Progenitor cell of endocrine pancreas (in vitro differentiated cells): Measurements from ENCODE around the gene DAB1. TPM values are rescaled to one million over a fixed set of nuclear protein-coding genes. Genes with fewer than 3 reads are reported as not detected.

Source experiments
- DNase-seq: peaks from one replicate; pipeline ENCODE4 v3.0.0; 2021; ENCODE audit warnings: low spot score; ENCODE audit not compliant: unreplicated experiment
- H3K27ac Mint-ChIP-seq: 2 replicates; pipeline ENCODE4 v1.8.0; 2021; ENCODE audit warnings: mild to moderate bottlenecking, moderate library complexity, mixed read lengths
- H3K27me3 Mint-ChIP-seq: 2 replicates; pipeline ENCODE4 v1.8.0; 2021; ENCODE audit warnings: mixed read lengths
- H3K36me3 Mint-ChIP-seq: 2 replicates; pipeline ENCODE4 v1.8.0; 2022; ENCODE audit warnings: mixed read lengths; ENCODE audit not compliant: insufficient read depth
- H3K4me1 Mint-ChIP-seq: 2 replicates; pipeline ENCODE4 v1.8.0; 2021; ENCODE audit warnings: low read depth, mixed read lengths
- H3K4me3 Mint-ChIP-seq: 2 replicates; pipeline ENCODE4 v1.8.0; 2021; ENCODE audit warnings: low read depth, mild to moderate bottlenecking, moderate library complexity, mixed read lengths
- H3K9me3 Mint-ChIP-seq: 2 replicates; pipeline ENCODE4 v1.8.0; 2021; ENCODE audit warnings: low read depth, mixed read lengths
- CTCF ChIP-seq: fragments of 200-600 bp; sonication (generic); IDR thresholded peaks from one replicate; pipeline ENCODE4 v1.5.0; 2021; ENCODE audit warnings: antibody characterized with exemption, mild to moderate bottlenecking; ENCODE audit not compliant: unreplicated experiment
- total RNA-seq: library from RNA; stranded (reverse); gene quantifications from 2 replicates; pipeline ENCODE4 v1.2.1, GENCODE V29; 2021

Gene DAB1
- total RNA-seq, 1 donor from 2014 or later, result 4.8 TPM

GRCh38 chr1:57204091-57204490, 219.8 kb downstream of the DAB1 start:
- Mint-ChIP-seq H3K27ac (no peak overlapping the region), H3K9me3 (no peaks in the 10 kb centered on the region), H3K4me1 (peaks cover 11% of the 10 kb centered on the region), H3K4me3 (no peak overlapping the region), H3K27me3 (peaks cover 3% of the 10 kb centered on the region), H3K36me3 (no peaks in the 10 kb centered on the region)
- no peak for DNase-seq
- no peak for TF ChIP-seq CTCF

GRCh38 chr1:57202241-57202640, 221.6 kb downstream of the DAB1 start:
- H3K27me3 Mint-ChIP-seq, result peaks cover 3% of the 10 kb centered on the region
- H3K9me3 Mint-ChIP-seq, result no peaks in the 10 kb centered on the region
- H3K4me3 Mint-ChIP-seq, result no peak overlapping the region
- H3K4me1 Mint-ChIP-seq, result peaks cover 9% of the 10 kb centered on the region
- H3K36me3 Mint-ChIP-seq, result no peaks in the 10 kb centered on the region
- TF ChIP-seq CTCF, result no peak
- no peak overlapping the region for H3K27ac Mint-ChIP-seq
- no peak for DNase-seq

- Mint-ChIP-seq H3K27me3 (peaks cover 3% of the 10 kb centered on the region), H3K4me3 (no peak overlapping the region), H3K4me1 (no peaks in the 10 kb centered on the region), H3K27ac (no peak overlapping the region), H3K9me3 (no peaks in the 10 kb centered on the region), H3K36me3 (no peaks in the 10 kb centered on the region)
- TF ChIP-seq CTCF, result no peak
- DNase-seq, result no peak
Measured at GRCh38 chr1:57198912-57199311, 224.9 kb downstream of the DAB1 start.

- no peaks in the 10 kb centered on the region for H3K27me3 Mint-ChIP-seq
- no peaks in the 10 kb centered on the region for H3K4me1 Mint-ChIP-seq
- no peaks in the 10 kb centered on the region for H3K36me3 Mint-ChIP-seq
- no peaks in the 10 kb centered on the region for H3K9me3 Mint-ChIP-seq
- no peak overlapping the region for H3K4me3 Mint-ChIP-seq
- no peak for TF ChIP-seq CTCF
- H3K27ac Mint-ChIP-seq, result no peak overlapping the region
- no peak for DNase-seq
Measured at GRCh38 chr1:57195436-57195941, 228.4 kb downstream of the DAB1 start.

- peaks cover 2% of the 10 kb centered on the region for H3K27me3 Mint-ChIP-seq
- no peaks in the 10 kb centered on the region for H3K9me3 Mint-ChIP-seq
- no peak overlapping the region for H3K27ac Mint-ChIP-seq
- H3K36me3 Mint-ChIP-seq, result no peaks in the 10 kb centered on the region
- no peak overlapping the region for H3K4me3 Mint-ChIP-seq
- no peak for DNase-seq
- H3K4me1 Mint-ChIP-seq, result no peaks in the 10 kb centered on the region
- TF ChIP-seq CTCF, result no peak
Measured at GRCh38 chr1:57192222-57192621, 231.6 kb downstream of the DAB1 start.
